GM18508 (cell line): ENCODE data around the gene JMJD1C.
"Not testable (repeated sequence)": the region's sequence is repeated elsewhere in the genome, so short reads cannot be mapped to it uniquely, and the experiment has no call there.

Experiments used
- ATAC-seq: cut with Tn5 transposase; IDR thresholded peaks from one replicate; pipeline ENCODE4 v1.9.1; 2021; ENCODE audit warnings: moderate number of reproducible peaks; ENCODE audit not compliant: insufficient read depth, unreplicated experiment

Gene JMJD1C

GRCh38 chr10:63155388-63156020 lies 310.3 kb downstream of the JMJD1C start:
- ATAC-seq, result no peak

- ATAC-seq, result no peak
These were observed 311.0 kb downstream of the JMJD1C start for GRCh38 chr10:63154546-63155387.

- ATAC-seq, result not testable (repeated sequence)
These were observed 311.8 kb downstream of the JMJD1C start for GRCh38 chr10:63153868-63154545.

- ATAC-seq, result no peak
These were observed 315.0 kb downstream of the JMJD1C start for GRCh38 chr10:63150745-63151144.

DNA sequence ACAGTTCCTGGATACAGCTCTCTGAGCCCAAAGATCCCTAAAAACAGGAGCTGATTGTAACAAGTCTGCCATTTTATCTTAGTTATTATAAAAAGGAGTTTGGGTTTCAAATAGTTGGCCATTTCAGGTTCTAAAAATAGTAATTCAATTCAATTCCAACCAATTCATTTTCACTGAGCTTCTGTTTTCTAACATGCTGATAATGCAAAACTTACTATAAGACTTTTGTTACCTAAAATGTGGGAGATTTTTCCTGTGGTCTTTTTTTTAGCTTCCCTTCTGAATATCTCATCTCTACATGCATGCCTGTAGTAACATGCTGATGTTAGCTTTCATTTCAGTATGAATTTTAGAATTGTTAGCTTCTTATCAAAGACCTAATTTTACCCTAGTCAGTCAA lies 319.3 kb downstream of the JMJD1C start:
- no peak for ATAC-seq

- no peak for ATAC-seq
These were observed 320.0 kb downstream of the JMJD1C start for GRCh38 chr10:63145782-63146181.

GRCh38 chr10:63143987-63144386 lies 321.8 kb downstream of the JMJD1C start:
- ATAC-seq, result no peak

- ATAC-seq, result no peak
These were observed 323.6 kb downstream of the JMJD1C start for GRCh38 chr10:63142136-63142535.

DNA sequence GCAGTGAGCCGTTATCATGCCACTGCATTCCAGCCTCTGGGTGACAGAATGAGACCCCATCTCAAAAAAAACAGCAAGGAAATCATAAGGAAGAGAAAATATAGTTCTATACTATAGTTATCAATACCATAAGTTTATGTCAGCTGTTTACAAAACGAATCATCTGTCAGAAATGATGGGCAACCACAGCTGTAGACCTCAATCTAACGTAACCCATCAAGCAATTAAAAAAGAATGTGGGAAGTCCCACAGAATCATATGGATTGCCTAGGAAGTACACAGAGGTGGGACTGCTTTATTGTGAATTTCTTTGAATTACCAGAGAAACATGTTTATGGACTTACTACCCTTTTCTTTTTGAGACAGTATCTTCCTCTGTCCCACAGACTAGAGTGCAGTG lies 325.7 kb downstream of the JMJD1C start:
- no peak for ATAC-seq

DNA sequence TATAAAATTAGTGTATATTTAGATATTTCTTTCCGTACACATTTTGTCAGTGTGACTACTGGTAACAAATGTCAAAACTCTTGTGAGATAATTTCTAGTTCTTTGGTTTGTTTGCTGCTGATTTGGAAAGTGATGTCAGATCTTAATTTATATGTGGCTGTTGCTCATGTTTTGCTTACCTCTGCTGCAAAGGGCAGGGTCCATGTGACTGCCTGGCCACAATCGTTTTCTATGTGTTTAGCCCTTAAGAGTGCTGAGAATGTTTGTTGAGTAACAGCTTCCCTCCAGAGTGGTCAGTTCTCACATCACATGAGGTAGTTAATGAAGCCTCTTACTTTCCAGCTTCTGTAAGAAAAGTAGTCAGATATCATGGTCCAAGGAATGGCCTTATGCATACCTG lies 328.5 kb downstream of the JMJD1C start:
- no peak for ATAC-seq

GRCh38 chr10:63133821-63134557 lies 331.8 kb downstream of the JMJD1C start:
- no peak for ATAC-seq

DNA sequence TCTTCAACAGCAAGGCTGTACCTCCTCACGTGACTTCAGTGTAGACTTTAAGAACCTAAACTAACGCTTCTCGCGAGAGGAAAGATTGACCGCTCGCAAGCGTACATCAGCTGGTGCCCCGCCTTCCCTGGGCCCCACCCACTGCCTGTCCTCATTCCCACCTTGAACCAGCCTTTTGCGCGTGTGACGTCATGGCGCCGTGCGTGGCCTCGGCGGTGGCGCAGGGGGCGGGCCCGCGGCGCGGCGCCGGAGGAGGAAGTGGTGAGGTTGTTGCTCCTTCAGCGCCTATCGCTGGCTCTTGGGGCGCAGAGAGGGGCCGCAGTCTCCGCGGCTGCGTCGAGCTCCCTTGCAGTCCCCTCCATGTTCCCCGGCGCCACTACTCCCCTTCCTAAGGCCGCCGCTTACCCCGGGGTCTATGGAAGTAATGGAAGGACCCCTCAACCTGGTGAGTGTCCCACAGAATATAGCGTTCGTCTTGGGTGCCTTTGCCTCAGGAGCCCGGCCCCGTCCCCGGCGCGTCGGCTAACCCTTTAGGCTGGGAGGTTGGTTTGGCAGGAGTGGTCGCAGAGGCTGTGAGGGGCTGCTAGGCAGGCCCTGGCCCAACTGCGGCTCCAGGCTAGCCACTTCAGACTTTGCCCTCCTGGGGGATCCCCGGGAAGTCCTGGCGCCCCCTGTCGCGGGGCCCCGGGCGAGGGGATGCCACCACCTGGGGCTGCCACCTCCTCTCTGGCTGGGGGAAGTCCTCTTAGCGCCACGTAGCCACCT lies 332.5 kb downstream of the JMJD1C start, which contains the start of gene NRBF2:
Gene NRBF2 (plus strand): TSS at position 273 of the 765 bp plus-strand sequence. CDS start 143 bp downstream, at position 416.
- peak; percentile 89 for ATAC-seq

GRCh38 chr10:63132651-63133055 lies 333.1 kb downstream of the JMJD1C start:
- no peak for ATAC-seq

GRCh38 chr10:63129888-63130287 lies 335.9 kb downstream of the JMJD1C start:
- no peak for ATAC-seq

GRCh38 chr10:63128443-63128842 lies 337.3 kb downstream of the JMJD1C start:
- no peak for ATAC-seq

DNA sequence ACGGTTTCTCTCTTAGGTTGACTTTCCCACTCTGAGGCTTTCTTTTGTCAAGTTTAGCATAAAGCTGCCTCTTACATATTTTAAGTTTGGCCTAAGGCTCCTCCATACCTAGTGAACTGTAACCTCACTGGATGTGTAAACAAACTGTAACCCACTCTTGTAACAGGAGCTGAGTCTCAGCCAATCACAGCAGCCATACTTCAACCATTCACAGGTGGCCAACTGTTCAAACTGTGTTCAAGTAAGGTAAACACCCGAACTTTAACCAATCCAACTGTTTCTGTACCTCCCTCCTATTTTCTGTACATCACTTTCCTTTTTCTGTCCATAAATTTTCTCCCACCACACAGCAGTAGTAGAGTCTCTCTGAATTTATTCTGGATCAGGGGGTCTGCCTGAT lies 340.3 kb downstream of the JMJD1C start:
- no peak for ATAC-seq

DNA sequence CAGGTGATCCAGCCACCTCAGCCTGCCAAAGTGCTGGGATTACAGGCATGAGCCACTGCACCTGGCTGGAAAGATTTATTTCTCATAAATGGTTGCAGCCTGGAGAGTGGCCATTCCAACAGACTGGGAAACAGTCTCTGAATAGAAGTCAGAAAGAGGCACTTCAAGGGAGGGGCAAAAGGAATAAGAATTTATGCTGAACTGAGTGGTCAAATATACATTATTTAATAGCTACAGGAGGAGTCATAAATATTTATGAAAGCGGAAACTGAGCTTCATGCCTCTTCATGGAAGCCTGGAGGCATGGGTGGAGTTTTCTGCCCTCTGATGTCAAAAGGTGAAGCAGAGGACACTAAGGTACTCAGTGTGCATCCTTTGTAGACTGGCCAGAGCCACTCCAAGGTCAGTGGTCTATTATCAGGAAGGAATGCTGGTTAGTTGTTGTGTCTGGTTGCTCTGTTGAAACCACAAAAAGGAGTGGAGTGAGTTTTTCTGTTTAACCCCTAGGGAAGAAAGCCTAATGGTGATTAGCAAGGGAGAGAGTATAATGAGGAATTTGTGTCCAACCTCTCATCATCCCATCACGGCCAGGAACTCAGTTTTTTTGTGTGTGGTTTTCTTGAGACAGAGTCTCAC lies 341.9 kb downstream of the JMJD1C start:
- ATAC-seq, result no peak

- no peak for ATAC-seq
These were observed 345.2 kb downstream of the JMJD1C start for GRCh38 chr10:63120554-63120953.

- no peak for ATAC-seq
These were observed 346.7 kb downstream of the JMJD1C start for GRCh38 chr10:63119041-63119440.
